Cardiac fibroblast (primary cell): ENCODE measurements around the gene RBM26.

Experiments
- DNase-seq, 2 donors: peaks; one replicate each; pipeline versions ENCODE4 v3.0.0 to v3.0.0-alpha.2; 2010; ENCODE audit warnings: low read depth in 2 of 2
- H3K4me3 ChIP-seq, 2 donors: replicated peaks in 1 of 2; 1 replicate in 1 of 2; 2 replicates in 1 of 2; pipeline ENCODE4 v1.5.1; 2011; ENCODE audit warnings: low read depth in 2 of 2, low read length in 2 of 2, mild to moderate bottlenecking in 2 of 2, moderate library complexity in 1 of 2
- CTCF ChIP-seq: IDR thresholded peaks from one replicate; pipeline ENCODE4 v1.5.1; 2011; ENCODE audit warnings: low read depth, mild to moderate bottlenecking, low read length, inconsistent platforms

Gene RBM26

GRCh38 chr13:79312340-79312855 is 93.7 kb downstream of the RBM26 start:
- DNase-seq, result peak in 1 of 2 donors; percentile 8
- no peak for TF ChIP-seq CTCF
- no peak overlapping the region for H3K4me3 ChIP-seq

- H3K4me3 ChIP-seq, result no peak overlapping the region
- DNase-seq, result peak in 1 of 2 donors; percentile 53
- TF ChIP-seq CTCF, result no peak
Measured at GRCh38 chr13:79311386-79311785, 94.7 kb downstream of the RBM26 start.

GRCh38 chr13:79309690-79310089 is 96.4 kb downstream of the RBM26 start:
- DNase-seq, result no peak
- TF ChIP-seq CTCF, result no peak
- no peak overlapping the region for H3K4me3 ChIP-seq

- DNase-seq, result peak; percentile 16 to 43
- no peak for TF ChIP-seq CTCF
- no peak overlapping the region for H3K4me3 ChIP-seq
Measured at GRCh38 chr13:79307866-79308298, 98.2 kb downstream of the RBM26 start.

GRCh38 chr13:79307433-79307861 is 98.6 kb downstream of the RBM26 start:
- DNase-seq, result no peak
- H3K4me3 ChIP-seq, result no peak overlapping the region
- no peak for TF ChIP-seq CTCF

GRCh38 chr13:79306650-79307049 is 99.4 kb downstream of the RBM26 start:
- DNase-seq, result no peak
- no peak overlapping the region for H3K4me3 ChIP-seq
- TF ChIP-seq CTCF, result no peak

- no peak overlapping the region for H3K4me3 ChIP-seq
- DNase-seq, result no peak
- no peak for TF ChIP-seq CTCF
Measured at GRCh38 chr13:79297128-79297527, 108.9 kb downstream of the RBM26 start.
